ENCODE data around the gene COPB1. TPM values are rescaled to one million over a fixed set of nuclear protein-coding genes. Genes with fewer than 3 reads are reported as not detected.

The COPB1 gene
- total RNA-seq, 2 experiments from 2014 or later = 81.7 to 93.4 TPM

DNA sequence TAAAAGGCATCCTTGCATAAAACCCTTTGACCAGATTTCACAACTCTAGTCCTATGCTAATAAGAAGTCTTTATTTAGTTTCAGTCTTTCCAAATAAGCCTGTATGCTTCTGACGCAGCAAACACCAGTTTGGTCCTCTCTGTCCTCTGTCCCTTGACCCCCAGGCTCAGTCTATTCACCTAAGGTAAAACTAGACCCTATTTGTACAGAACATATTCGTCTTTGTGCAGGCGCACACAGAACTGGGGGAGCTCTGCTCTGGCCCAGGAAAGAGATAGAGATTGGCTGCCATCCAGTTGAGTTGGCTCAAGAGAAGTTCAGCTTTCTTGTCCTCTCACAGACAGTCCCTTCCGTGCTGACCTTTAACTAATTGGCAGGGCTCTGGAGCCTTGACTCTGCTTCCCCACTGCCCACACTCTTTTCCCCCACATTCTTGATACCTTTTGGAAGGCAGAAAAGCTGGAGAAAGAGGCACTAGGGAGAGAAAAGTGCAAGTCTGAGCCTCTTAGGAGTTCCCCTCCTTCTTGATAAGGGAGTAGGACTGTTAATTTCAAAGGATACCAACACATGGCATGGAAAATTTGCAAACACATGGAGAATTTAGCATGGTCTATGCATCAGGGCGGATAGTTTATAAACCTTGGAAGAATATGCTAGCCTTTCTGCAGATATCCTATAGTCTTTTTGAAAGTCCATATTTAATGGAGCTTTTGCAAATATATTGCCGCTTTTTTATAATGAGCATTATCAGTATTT, 41.8 kb upstream of the COPB1 start:
- ChIA-PET CTCF (ENCODE audit: unreplicated experiment) (no interaction called here), POLR2A (interaction anchor here (0.9 to 1.2 kb wide), 3 partner anchors 18 to 39 kb away, joined by 3 to 4 read pairs (median 3); no protein-coding TSS in a partner anchor)
- Histone ChIP-seq H4K20me1 (ENCODE audit: insufficient read depth, low read length) (no peaks in the 10 kb centered on the region), H3K9me2 (ENCODE audit: insufficient read depth, low read length) (no peaks in the 10 kb centered on the region), H2AFZ (ENCODE audit: low read length) (no peak overlapping the region), H3K79me2 (ENCODE audit: insufficient read depth, low read depth, low read length) (no peaks in the 10 kb centered on the region), H3K36me3 (ENCODE audit: insufficient read depth, low read length) (no peaks in the 10 kb centered on the region), H3K27ac (ENCODE audit: low read depth, low read length, poor library complexity, severe bottlenecking) (no peak overlapping the region), H3K4me2 (ENCODE audit: low read length) (no peak overlapping the region), H3K4me3 (ENCODE audit: low read depth, low read length, poor library complexity, severe bottlenecking) (no peak overlapping the region), H3K4me1 (ENCODE audit: insufficient read depth, low read length, poor library complexity, severe bottlenecking) (no peaks in the 10 kb centered on the region), H3K9me3 (ENCODE audit: low read length) (no peaks in the 10 kb centered on the region)
- no TSS peak for BruUV-seq (replicated peaks)
- TF ChIP-seq, protein P1, sequence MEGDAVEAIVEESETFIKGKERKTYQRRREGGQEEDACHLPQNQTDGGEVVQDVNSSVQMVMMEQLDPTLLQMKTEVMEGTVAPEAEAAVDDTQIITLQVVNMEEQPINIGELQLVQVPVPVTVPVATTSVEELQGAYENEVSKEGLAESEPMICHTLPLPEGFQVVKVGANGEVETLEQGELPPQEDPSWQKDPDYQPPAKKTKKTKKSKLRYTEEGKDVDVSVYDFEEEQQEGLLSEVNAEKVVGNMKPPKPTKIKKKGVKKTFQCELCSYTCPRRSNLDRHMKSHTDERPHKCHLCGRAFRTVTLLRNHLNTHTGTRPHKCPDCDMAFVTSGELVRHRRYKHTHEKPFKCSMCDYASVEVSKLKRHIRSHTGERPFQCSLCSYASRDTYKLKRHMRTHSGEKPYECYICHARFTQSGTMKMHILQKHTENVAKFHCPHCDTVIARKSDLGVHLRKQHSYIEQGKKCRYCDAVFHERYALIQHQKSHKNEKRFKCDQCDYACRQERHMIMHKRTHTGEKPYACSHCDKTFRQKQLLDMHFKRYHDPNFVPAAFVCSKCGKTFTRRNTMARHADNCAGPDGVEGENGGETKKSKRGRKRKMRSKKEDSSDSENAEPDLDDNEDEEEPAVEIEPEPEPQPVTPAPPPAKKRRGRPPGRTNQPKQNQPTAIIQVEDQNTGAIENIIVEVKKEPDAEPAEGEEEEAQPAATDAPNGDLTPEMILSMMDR (conservative IDR thresholded peaks at IDR 0.05; ENCODE audit: low read length) = no peak
- no peak for TF ChIP-seq EZH2phosphoT487 (IDR thresholded peaks at IDR 0.05; ENCODE audit: borderline replicate concordance, low read depth, low read length)
- no peak for DNase-seq (ENCODE audit: low spot score)
- intact Hi-C loops (cut with micrococcal nuclease; ENCODE audit: unreplicated experiment) = no loop called here

DNA sequence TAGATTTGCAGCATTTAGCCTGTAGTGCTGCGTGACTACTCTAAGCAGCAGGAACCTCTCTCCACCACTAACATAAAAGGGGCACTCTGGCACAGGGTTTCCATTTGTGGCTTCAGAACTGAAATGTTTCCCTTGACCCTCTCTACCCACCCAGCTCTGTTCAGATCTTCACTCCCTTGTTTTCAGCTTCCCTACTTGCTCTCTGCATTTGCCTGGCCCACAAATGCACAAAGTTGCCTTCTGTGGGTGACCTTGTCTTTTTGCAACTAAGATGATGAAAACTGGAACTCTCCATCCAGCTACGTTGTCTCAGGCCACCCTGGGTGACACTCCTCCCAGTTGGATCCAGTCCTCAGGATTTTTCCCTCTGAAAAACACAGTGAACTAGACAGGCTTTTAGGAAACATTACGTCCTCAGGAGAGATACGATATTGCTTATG, 40.4 kb upstream of the COPB1 start:
- no peak overlapping the region for H3K4me3 ChIP-seq (ENCODE audit: low read depth, low read length, poor library complexity, severe bottlenecking)
- TF ChIP-seq, protein P1 (conservative IDR thresholded peaks at IDR 0.05; ENCODE audit: low read length) = no peak
- TF ChIP-seq EZH2phosphoT487 (IDR thresholded peaks at IDR 0.05; ENCODE audit: borderline replicate concordance, low read depth, low read length) = no peak
- ChIA-PET CTCF (ENCODE audit: unreplicated experiment) (no interaction called here), POLR2A (interaction anchor here (1.2 kb wide), 1 partner anchor 367 kb away, joined by 4 read pairs; no protein-coding TSS in a partner anchor)
- H3K79me2 ChIP-seq (ENCODE audit: insufficient read depth, low read depth, low read length) = no peaks in the 10 kb centered on the region
- H3K4me2 ChIP-seq (ENCODE audit: low read length) = no peak overlapping the region
- no peak for DNase-seq (ENCODE audit: low spot score)
- no peaks in the 10 kb centered on the region for H3K4me1 ChIP-seq (ENCODE audit: insufficient read depth, low read length, poor library complexity, severe bottlenecking)
- H4K20me1 ChIP-seq (ENCODE audit: insufficient read depth, low read length) = no peaks in the 10 kb centered on the region
- intact Hi-C loops (cut with micrococcal nuclease; ENCODE audit: unreplicated experiment) = loop anchor here (5.0 to 10.0 kb wide), 2 partner anchors 97 to 225 kb away; no protein-coding TSS in a partner anchor
- no peaks in the 10 kb centered on the region for H3K9me3 ChIP-seq (ENCODE audit: low read length)
- H3K27ac ChIP-seq (ENCODE audit: low read depth, low read length, poor library complexity, severe bottlenecking) = no peak overlapping the region
- H2AFZ ChIP-seq (ENCODE audit: low read length) = no peak overlapping the region
- H3K36me3 ChIP-seq (ENCODE audit: insufficient read depth, low read length) = no peaks in the 10 kb centered on the region
- no TSS peak for BruUV-seq (replicated peaks)
- no peaks in the 10 kb centered on the region for H3K9me2 ChIP-seq (ENCODE audit: insufficient read depth, low read length)
